DND-41 (cell line): Measurements from ENCODE around the gene PLCD1.

Experiments used
- EZH2 ChIP-seq: IDR thresholded peaks from 3 replicates; pipeline ENCODE4 v1.6.1; 2012; ENCODE audit warnings: borderline replicate concordance, low read depth, mild to moderate bottlenecking, moderate library complexity, low read length, inconsistent platforms; ENCODE audit not compliant: severe bottlenecking
- TF ChIP-seq, protein P1 (sequence below): IDR thresholded peaks from 2 replicates; pipeline ENCODE4 v1.5.1; 2012; ENCODE audit warnings: borderline replicate concordance, low read length, moderate library complexity, mild to moderate bottlenecking; ENCODE audit not compliant: poor library complexity, severe bottlenecking; ENCODE audit errors: extremely low read depth

GRCh38 chr3:37963016-37963415 lies 66.4 kb downstream of the PLCD1 start:
- TF ChIP-seq, protein P1, sequence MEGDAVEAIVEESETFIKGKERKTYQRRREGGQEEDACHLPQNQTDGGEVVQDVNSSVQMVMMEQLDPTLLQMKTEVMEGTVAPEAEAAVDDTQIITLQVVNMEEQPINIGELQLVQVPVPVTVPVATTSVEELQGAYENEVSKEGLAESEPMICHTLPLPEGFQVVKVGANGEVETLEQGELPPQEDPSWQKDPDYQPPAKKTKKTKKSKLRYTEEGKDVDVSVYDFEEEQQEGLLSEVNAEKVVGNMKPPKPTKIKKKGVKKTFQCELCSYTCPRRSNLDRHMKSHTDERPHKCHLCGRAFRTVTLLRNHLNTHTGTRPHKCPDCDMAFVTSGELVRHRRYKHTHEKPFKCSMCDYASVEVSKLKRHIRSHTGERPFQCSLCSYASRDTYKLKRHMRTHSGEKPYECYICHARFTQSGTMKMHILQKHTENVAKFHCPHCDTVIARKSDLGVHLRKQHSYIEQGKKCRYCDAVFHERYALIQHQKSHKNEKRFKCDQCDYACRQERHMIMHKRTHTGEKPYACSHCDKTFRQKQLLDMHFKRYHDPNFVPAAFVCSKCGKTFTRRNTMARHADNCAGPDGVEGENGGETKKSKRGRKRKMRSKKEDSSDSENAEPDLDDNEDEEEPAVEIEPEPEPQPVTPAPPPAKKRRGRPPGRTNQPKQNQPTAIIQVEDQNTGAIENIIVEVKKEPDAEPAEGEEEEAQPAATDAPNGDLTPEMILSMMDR: no peak
- no peak for TF ChIP-seq EZH2
